Loucy (cell line): ENCODE results near the gene FBXL19.

Experiments
- H2AFZ ChIP-seq: fragments of 200-600 bp; sonication (generic); 2 replicates; pipeline ENCODE4 v1.6.0; 2016; ENCODE audit warnings: antibody characterized with exemption, mild to moderate bottlenecking, low read length, moderate library complexity
- H3F3A ChIP-seq: fragments of 200-600 bp; 2 replicates; pipeline ENCODE4 v1.6.0; 2016; ENCODE audit warnings: antibody characterized with exemption, low read depth, mild to moderate bottlenecking
- H3K27me3 ChIP-seq: fragments of 200-600 bp; sonication (generic); 2 replicates; pipeline ENCODE4 v1.6.1; 2014; ENCODE audit warnings: low read length, mild to moderate bottlenecking; ENCODE audit not compliant: insufficient read depth, poor library complexity, severe bottlenecking
- H3K36me3 ChIP-seq: fragments of 200-600 bp; sonication (generic); 2 replicates; pipeline ENCODE4 v1.6.1; 2016; ENCODE audit warnings: low read length; ENCODE audit not compliant: insufficient read depth
- H3K4me1 ChIP-seq: fragments of 200-600 bp; sonication (generic); 2 replicates; pipeline ENCODE4 v1.5.1; 2014; ENCODE audit warnings: low read length, mild to moderate bottlenecking; ENCODE audit not compliant: insufficient read depth, poor library complexity, severe bottlenecking
- H3K4me2 ChIP-seq: fragments of 200-600 bp; sonication (generic); 2 replicates; pipeline ENCODE4 v1.6.0; 2014; ENCODE audit warnings: antibody characterized with exemption, low read length, low read depth, mild to moderate bottlenecking; ENCODE audit not compliant: poor library complexity, severe bottlenecking
- H3K4me3 ChIP-seq: fragments of 200-600 bp; sonication (generic); 2 replicates; pipeline ENCODE4 v1.5.1; 2014; ENCODE audit warnings: low read length, mild to moderate bottlenecking, mixed read lengths; ENCODE audit not compliant: poor library complexity, severe bottlenecking
- H3K79me2 ChIP-seq: fragments of 200-600 bp; sonication (generic); 2 replicates; pipeline ENCODE4 v1.6.1; 2014; ENCODE audit warnings: low read length; ENCODE audit not compliant: insufficient read depth
- H3K9ac ChIP-seq: fragments of 200-600 bp; sonication (generic); 2 replicates; pipeline ENCODE4 v1.6.0; 2014; ENCODE audit warnings: mild to moderate bottlenecking, low read depth, low read length, moderate library complexity; ENCODE audit not compliant: poor library complexity, severe bottlenecking
- H3K9me2 ChIP-seq: fragments of 200-600 bp; sonication (generic); replicated peaks from 2 replicates; pipeline ENCODE4 v1.6.1; 2016; ENCODE audit warnings: low read depth, low read length, mixed read lengths
- H3K9me3 ChIP-seq: fragments of 200-600 bp; sonication (generic); 2 replicates; pipeline ENCODE4 v1.6.1; 2014; ENCODE audit warnings: mild to moderate bottlenecking, antibody characterized with exemption, low read length, low read depth; ENCODE audit not compliant: insufficient read depth
- H4K20me1 ChIP-seq: fragments of 200-600 bp; sonication (generic); 2 replicates; pipeline ENCODE4 v1.6.0; 2014; ENCODE audit warnings: antibody characterized with exemption, low read length, mild to moderate bottlenecking; ENCODE audit not compliant: insufficient read depth, poor library complexity, severe bottlenecking
- CTCF ChIP-seq: fragments of 200-600 bp; sonication (generic); conservative IDR thresholded peaks from 2 replicates; pipeline ENCODE4 v1.5.1; 2014; ENCODE audit warnings: mild to moderate bottlenecking, antibody characterized with exemption, low read length
- EZH2phosphoT487 ChIP-seq: fragments of 200-600 bp; IDR thresholded peaks from 2 replicates; pipeline ENCODE4 v1.6.1; 2018; ENCODE audit warnings: antibody characterized with exemption, mild to moderate bottlenecking, moderate library complexity, borderline replicate concordance

Gene FBXL19

GRCh38 chr16:30976486-30976885 lies 53.1 kb downstream of the FBXL19 start:
- no peak overlapping the region for H3K9ac ChIP-seq
- H4K20me1 ChIP-seq = no peaks in the 10 kb centered on the region
- H3K27me3 ChIP-seq = no peaks in the 10 kb centered on the region
- no peak overlapping the region for H3K4me2 ChIP-seq
- H3K36me3 ChIP-seq = peaks cover 58% of the 10 kb centered on the region; the same call in 1 of the 2 replicates
- no peaks in the 10 kb centered on the region for H3K9me3 ChIP-seq
- H3K4me1 ChIP-seq = no peaks in the 10 kb centered on the region
- H3K79me2 ChIP-seq = no peaks in the 10 kb centered on the region
- H2AFZ ChIP-seq = no peak overlapping the region
- no peak overlapping the region for H3K4me3 ChIP-seq
- no peaks in the 10 kb centered on the region for H3K9me2 ChIP-seq
- H3F3A ChIP-seq = no peaks in the 10 kb centered on the region
- TF ChIP-seq CTCF (no peak), EZH2phosphoT487 (no peak)

- no peak overlapping the region for H2AFZ ChIP-seq
- H4K20me1 ChIP-seq = no peaks in the 10 kb centered on the region
- H3K79me2 ChIP-seq = no peaks in the 10 kb centered on the region
- no peak overlapping the region for H3K4me2 ChIP-seq
- peaks cover 58% of the 10 kb centered on the region; the same call in 1 of the 2 replicates for H3K36me3 ChIP-seq
- no peaks in the 10 kb centered on the region for H3F3A ChIP-seq
- H3K4me3 ChIP-seq = no peak overlapping the region
- no peaks in the 10 kb centered on the region for H3K9me2 ChIP-seq
- no peaks in the 10 kb centered on the region for H3K4me1 ChIP-seq
- H3K9ac ChIP-seq = no peak overlapping the region
- TF ChIP-seq EZH2phosphoT487 (no peak), CTCF (peak; percentile 63)
- H3K27me3 ChIP-seq = no peaks in the 10 kb centered on the region
- H3K9me3 ChIP-seq = no peaks in the 10 kb centered on the region
Observed at GRCh38 chr16:30977502-30977901, 54.1 kb downstream of the FBXL19 start.

GRCh38 chr16:30979170-30980022 lies 56.0 kb downstream of the FBXL19 start:
- TF ChIP-seq CTCF = no peak
- no peak for TF ChIP-seq EZH2phosphoT487
- Histone ChIP-seq H3K9ac (no peak overlapping the region), H3K36me3 (peaks cover 56% of the 10 kb centered on the region; the same call in 1 of the 2 replicates), H3K9me2 (no peaks in the 10 kb centered on the region), H2AFZ (no peak overlapping the region), H4K20me1 (no peaks in the 10 kb centered on the region), H3K27me3 (no peaks in the 10 kb centered on the region), H3K4me3 (no peak overlapping the region), H3F3A (no peaks in the 10 kb centered on the region), H3K4me1 (no peaks in the 10 kb centered on the region), H3K79me2 (no peaks in the 10 kb centered on the region), H3K9me3 (no peaks in the 10 kb centered on the region), H3K4me2 (no peak overlapping the region)
